HCT116 (cell line): ENCODE measurements around the gene LSM7. TPM values are rescaled to one million over a fixed set of nuclear protein-coding genes. Genes with fewer than 3 reads are reported as not detected.

ENCODE experiments used
- ATAC-seq: fragments of 200-7000 bp; cut with Tn5 transposase; 2 replicates; pipeline ENCODE4 v1.9.1; 2020; ENCODE audit warnings: mild to moderate bottlenecking, moderate library complexity
- BruUV-seq: library from RNA; stranded (reverse); fragments of 400-500 nt; replicated peaks from 2 replicates; lab custom pipeline; 2021; lab: Mats Ljungman, UMichigan
- CTCF ChIA-PET: fragments of 300-600 bp; sonication (Branson Sonifier 250); formaldehyde crosslinking; loops from one replicate; lab custom pipeline; 2021; ENCODE audit warnings: antibody characterized with exemption; lab: Charles Lee
- POLR2A ChIA-PET: fragments of 300-600, 350-600 bp; sonication (Branson Sonifier 250); formaldehyde crosslinking; loops from one replicate; lab custom pipeline; 2021; ENCODE audit warnings: antibody characterized with exemption; lab: Charles Lee
- RAD21 ChIA-PET, 2 experiments: fragments of 300-600 bp; sonication (Branson Sonifier 250); formaldehyde crosslinking; loops; one replicate each; lab custom pipeline; 2023; ENCODE audit warnings: low total read pairs in 2 of 2; ENCODE audit not compliant: uncharacterized antibody in 2 of 2, unreplicated experiment in 2 of 2, low non-redundant PET in 1 of 2; lab: Charles Lee
- DNase-seq: peaks from one replicate; pipeline ENCODE4 v3.0.0-alpha.2; 2010; ENCODE audit warnings: low read depth, low spot score
- H2AFZ ChIP-seq: fragments of 200-600 bp; shearing (Covaris generic), sonication (generic); 2 replicates; pipeline ENCODE4 v1.6.1; 2017; ENCODE audit warnings: low read depth, mixed run types, mixed read lengths, antibody characterized with exemption, low read length; ENCODE audit not compliant: poor library complexity, severe bottlenecking
- H3K27ac ChIP-seq: 2 replicates; pipeline ENCODE4 v1.5.1; 2012; ENCODE audit warnings: low read depth, low read length
- H3K27me3 ChIP-seq: fragments of 200-600 bp; sonication (generic); 2 replicates; pipeline ENCODE4 v1.6.1; 2016; ENCODE audit warnings: mixed run types, low read length, mixed read lengths; ENCODE audit not compliant: insufficient read depth
- H3K36me3 ChIP-seq, 2 experiments: fragments of 200-500 bp in 1 of 2; fragments of 200-600 bp in 1 of 2; sonication (Bioruptor generic) in 1 of 2; sonication (generic) in 1 of 2; 2 replicates each; pipeline versions ENCODE4 v1.5.1 to v1.6.1; 2014 to 2016; ENCODE audit warnings: low read length in 2 of 2, inconsistent platforms in 1 of 2, mixed read lengths in 1 of 2, mixed run types in 1 of 2; ENCODE audit not compliant: insufficient read depth in 2 of 2, control insufficient read depth in 1 of 2
- H3K4me1 ChIP-seq, 2 experiments: fragments of 200-600 bp in 1 of 2; sonication (generic) in 1 of 2; 2 replicates each; pipeline versions ENCODE4 v1.5.1 to v1.6.1; 2012 to 2017; ENCODE audit warnings: low read length in 2 of 2, inconsistent platforms in 1 of 2, mild to moderate bottlenecking in 1 of 2, mixed read lengths in 1 of 2, mixed run types in 1 of 2, moderate library complexity in 1 of 2; ENCODE audit not compliant: insufficient read depth in 2 of 2, control insufficient read depth in 1 of 2
- H3K4me2 ChIP-seq: fragments of 200-600 bp; sonication (generic); 2 replicates; pipeline ENCODE4 v1.6.1; 2017; ENCODE audit warnings: mixed run types, low read length, mixed read lengths
- H3K4me3 ChIP-seq, 2 experiments: fragments of 200-600 bp in 1 of 2; sonication (generic) in 1 of 2; replicated peaks in 1 of 2; 2 replicates each; pipeline ENCODE4 v1.5.1; 2011 to 2016; ENCODE audit warnings: low read length in 2 of 2, control low read depth in 1 of 2, low read depth in 1 of 2, mild to moderate bottlenecking in 1 of 2, mixed read lengths in 1 of 2, mixed run types in 1 of 2
- H3K79me2 ChIP-seq: fragments of 200-600 bp; sonication (generic); 2 replicates; pipeline ENCODE4 v1.6.1; 2017; ENCODE audit warnings: mild to moderate bottlenecking, mixed run types, low read length, moderate library complexity, mixed read lengths; ENCODE audit not compliant: insufficient read depth
- H3K9ac ChIP-seq: fragments of 200-600 bp; sonication (generic); 2 replicates; pipeline ENCODE4 v1.6.1; 2016; ENCODE audit warnings: low read length, mixed read lengths
- H3K9me2 ChIP-seq: fragments of 200-600 bp; sonication (generic), shearing (Covaris generic); 2 replicates; pipeline ENCODE4 v1.6.1; 2017; ENCODE audit warnings: mixed run types, mild to moderate bottlenecking, moderate library complexity; ENCODE audit not compliant: insufficient read depth
- H3K9me3 ChIP-seq, 2 experiments: fragments of 200-500 bp in 1 of 2; fragments of 200-600 bp in 1 of 2; sonication (Bioruptor generic) in 1 of 2; sonication (generic) in 1 of 2; 2 replicates each; pipeline ENCODE4 v1.6.1; 2014 to 2017; ENCODE audit warnings: low read length in 2 of 2, mixed read lengths in 2 of 2, inconsistent platforms in 1 of 2, low read depth in 1 of 2, mild to moderate bottlenecking in 1 of 2, mixed run types in 1 of 2, moderate library complexity in 1 of 2; ENCODE audit not compliant: control insufficient read depth in 1 of 2, insufficient read depth in 1 of 2
- H4K20me1 ChIP-seq: fragments of 200-600 bp; sonication (generic), shearing (Covaris generic); 2 replicates; pipeline ENCODE4 v1.6.1; 2017; ENCODE audit warnings: mixed run types, mild to moderate bottlenecking, moderate library complexity; ENCODE audit not compliant: insufficient read depth
- CEBPB ChIP-seq: IDR thresholded peaks from 2 replicates; pipeline ENCODE4 v1.6.1; 2012; ENCODE audit warnings: low read depth
- EZH2phosphoT487 ChIP-seq: fragments of 200-600 bp; IDR thresholded peaks from 2 replicates; pipeline ENCODE4 v1.6.1; 2018; ENCODE audit warnings: antibody characterized with exemption, borderline replicate concordance
- JUND ChIP-seq: IDR thresholded peaks from 2 replicates; pipeline ENCODE4 v1.6.1; 2012
- POLR2A ChIP-seq: IDR thresholded peaks from 2 replicates; pipeline ENCODE4 v1.7.0; 2011; ENCODE audit warnings: borderline replicate concordance; ENCODE audit not compliant: insufficient read depth, insufficient read length; ENCODE audit errors: extremely low read depth
- SIN3A ChIP-seq: IDR thresholded peaks from 2 replicates; pipeline ENCODE4 v1.6.1; 2012; ENCODE audit warnings: low read depth
- SP1 ChIP-seq: IDR thresholded peaks from 2 replicates; pipeline ENCODE4 v1.6.1; 2012; ENCODE audit warnings: low read depth
- SRF ChIP-seq: IDR thresholded peaks from 2 replicates; pipeline ENCODE4 v1.6.1; 2012; ENCODE audit warnings: low read depth
- TCF7L2 ChIP-seq: IDR thresholded peaks from 2 replicates; pipeline ENCODE4 v1.7.0; 2011; ENCODE audit warnings: borderline replicate concordance, inconsistent platforms; ENCODE audit not compliant: insufficient read depth, insufficient read length; ENCODE audit errors: extremely low read depth
- YY1 ChIP-seq: IDR thresholded peaks from 2 replicates; pipeline ENCODE4 v1.6.1; 2011; ENCODE audit warnings: low read length, low read depth, moderate library complexity, mild to moderate bottlenecking; ENCODE audit not compliant: insufficient replicate concordance; ENCODE audit errors: extremely low read depth
- intact Hi-C: fragments of 100-400 bp; cut with micrococcal nuclease; formaldehyde crosslinking; loops from 2 replicates; pipeline ENCODE4 v1.10.0; 2022
- total RNA-seq: library from RNA; stranded (reverse); gene quantifications from one replicate; pipeline ENCODE4 v1.2.1, GENCODE V29; 2021; ENCODE audit not compliant: unreplicated experiment
- TF ChIP-seq, protein P1 (sequence below): IDR thresholded peaks from 2 replicates; pipeline ENCODE4 v1.6.1; 2012
- TF ChIP-seq, protein P2 (sequence below): IDR thresholded peaks from 2 replicates; pipeline ENCODE4 v1.6.1; 2011; ENCODE audit warnings: mild to moderate bottlenecking, low read length, moderate library complexity; ENCODE audit not compliant: insufficient replicate concordance; ENCODE audit errors: extremely low read depth

Gene LSM7
- total RNA-seq, 1 experiment from 2014 or later = 190 TPM

DNA sequence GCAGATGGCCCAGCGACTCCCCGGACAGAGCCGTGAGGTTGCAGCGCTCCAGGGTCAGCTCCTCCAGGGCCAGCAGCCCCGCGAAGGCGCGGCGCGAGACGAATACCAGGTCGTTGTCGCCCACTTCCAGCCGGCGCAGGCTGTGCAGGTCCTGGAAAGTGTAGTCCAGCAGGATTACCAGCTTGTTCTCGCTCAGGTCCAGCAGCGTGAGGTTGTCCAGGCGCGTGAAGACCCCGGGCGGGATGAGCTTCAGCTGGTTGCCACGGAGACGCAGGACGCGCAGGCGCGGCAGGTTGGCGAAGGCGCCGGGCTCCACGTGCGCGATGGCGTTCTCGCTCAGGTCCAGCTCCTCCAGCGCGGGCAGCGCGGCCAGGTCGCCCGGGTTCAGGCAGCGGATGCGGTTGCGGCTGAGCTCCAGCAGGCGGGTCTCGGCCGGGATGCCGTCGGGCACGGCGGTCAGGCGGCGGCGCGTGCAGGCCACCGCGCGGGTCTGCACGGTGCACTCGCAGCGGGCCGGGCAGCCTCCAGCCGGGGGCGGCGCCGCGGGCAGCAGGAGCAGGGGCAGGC, 37.1 kb downstream of the LSM7 start:
- Histone ChIP-seq H3K4me2 (no peak overlapping the region), H3K4me3 (no peak overlapping the region)
- POLR2A ChIA-PET = no interaction called here
- TF ChIP-seq YY1 = no peak
- no peak for TF ChIP-seq SP1
- no peak for TF ChIP-seq SRF
- TF ChIP-seq POLR2A = no peak
- no peak for TF ChIP-seq JUND
- TF ChIP-seq, protein P1, sequence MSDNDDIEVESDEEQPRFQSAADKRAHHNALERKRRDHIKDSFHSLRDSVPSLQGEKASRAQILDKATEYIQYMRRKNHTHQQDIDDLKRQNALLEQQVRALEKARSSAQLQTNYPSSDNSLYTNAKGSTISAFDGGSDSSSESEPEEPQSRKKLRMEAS = no peak
- no peak for TF ChIP-seq EZH2phosphoT487
- no peak for TF ChIP-seq TCF7L2
- TF ChIP-seq SIN3A = no peak
- no peak for TF ChIP-seq CEBPB
- TF ChIP-seq, protein P2, sequence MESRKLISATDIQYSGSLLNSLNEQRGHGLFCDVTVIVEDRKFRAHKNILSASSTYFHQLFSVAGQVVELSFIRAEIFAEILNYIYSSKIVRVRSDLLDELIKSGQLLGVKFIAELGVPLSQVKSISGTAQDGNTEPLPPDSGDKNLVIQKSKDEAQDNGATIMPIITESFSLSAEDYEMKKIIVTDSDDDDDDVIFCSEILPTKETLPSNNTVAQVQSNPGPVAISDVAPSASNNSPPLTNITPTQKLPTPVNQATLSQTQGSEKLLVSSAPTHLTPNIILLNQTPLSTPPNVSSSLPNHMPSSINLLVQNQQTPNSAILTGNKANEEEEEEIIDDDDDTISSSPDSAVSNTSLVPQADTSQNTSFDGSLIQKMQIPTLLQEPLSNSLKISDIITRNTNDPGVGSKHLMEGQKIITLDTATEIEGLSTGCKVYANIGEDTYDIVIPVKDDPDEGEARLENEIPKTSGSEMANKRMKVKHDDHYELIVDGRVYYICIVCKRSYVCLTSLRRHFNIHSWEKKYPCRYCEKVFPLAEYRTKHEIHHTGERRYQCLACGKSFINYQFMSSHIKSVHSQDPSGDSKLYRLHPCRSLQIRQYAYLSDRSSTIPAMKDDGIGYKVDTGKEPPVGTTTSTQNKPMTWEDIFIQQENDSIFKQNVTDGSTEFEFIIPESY = no peak
- TF ChIP-seq, all 23 proteins: peak for 0
- Histone ChIP-seq H3K9ac (no peak overlapping the region), H3K79me2 (no peaks in the 10 kb centered on the region), H3K9me2 (no peaks in the 10 kb centered on the region), H3K9me3 (no peaks in the 10 kb centered on the region), H3K27me3 (no peaks in the 10 kb centered on the region), H2AFZ (no peak overlapping the region), H3K27ac (no peak overlapping the region), H3K4me1 (no peaks in the 10 kb centered on the region), H4K20me1 (no peaks in the 10 kb centered on the region), H3K36me3 (no peaks in the 10 kb centered on the region)
- BruUV-seq = no TSS peak
- intact Hi-C loops = no loop called here
- ChIA-PET CTCF (no interaction called here), RAD21 (no interaction called here)
- no peak for ATAC-seq
- no peak for DNase-seq
